SK-N-SH (cell line): ENCODE measurements around the gene GPX5. TPM values are rescaled to one million over a fixed set of nuclear protein-coding genes. Genes with fewer than 3 reads are reported as not detected.

ENCODE experiments used
- CTCF ChIA-PET: fragments of 300-600, 350-600 bp; formaldehyde crosslinking; extraction: SDS; loops from one replicate; lab custom pipeline; 2021; lab: Yijun Ruan, JAX
- POLR2A ChIA-PET: fragments of 350-600 bp; sonication (Branson Sonifier 250); formaldehyde crosslinking; extraction: SDS; loops from one replicate; lab custom pipeline; 2020; ENCODE audit warnings: antibody characterized with exemption, inconsistent platforms; lab: Yijun Ruan, JAX
- DNase-seq: peaks from one replicate; pipeline ENCODE4 v3.0.0; 2012
- H2AFZ ChIP-seq: fragments of 200-600 bp; sonication (generic); 2 replicates; pipeline ENCODE4 v1.8.1; 2016; ENCODE audit warnings: antibody characterized with exemption, mild to moderate bottlenecking, low read depth
- H3F3A ChIP-seq: fragments of 200-600 bp; sonication (generic); replicated peaks from 2 replicates; pipeline ENCODE3; 2016; ENCODE audit warnings: antibody characterized with exemption, mild to moderate bottlenecking; ENCODE audit not compliant: insufficient read depth
- H3K27ac ChIP-seq, 2 experiments: fragments of 200-500 bp in 1 of 2; fragments of 200-600 bp in 1 of 2; sonication (Bioruptor generic) in 1 of 2; sonication (generic), shearing (Covaris generic) in 1 of 2; 2 replicates each; pipeline versions ENCODE4 v1.5.1 to v1.6.1; 2014 to 2016; ENCODE audit warnings: low read depth in 2 of 2, inconsistent platforms in 1 of 2, low read length in 1 of 2, mild to moderate bottlenecking in 1 of 2, mixed read lengths in 1 of 2
- H3K27me3 ChIP-seq: fragments of 200-600 bp; sonication (generic), shearing (Covaris generic); 2 replicates; pipeline ENCODE4 v1.6.1; 2016; ENCODE audit warnings: mixed run types; ENCODE audit not compliant: insufficient read depth
- H3K36me3 ChIP-seq, 2 experiments: fragments of 200-500 bp in 1 of 2; fragments of 200-600 bp in 1 of 2; sonication (Bioruptor generic) in 1 of 2; sonication (generic) in 1 of 2; replicated peaks in 1 of 2; 2 replicates each; pipeline versions ENCODE3 to v1.5.1; 2014 to 2016; ENCODE audit warnings: low read length in 1 of 2, mild to moderate bottlenecking in 1 of 2; ENCODE audit not compliant: insufficient read depth in 2 of 2, control insufficient read depth in 1 of 2
- H3K4me1 ChIP-seq, 2 experiments: fragments of 200-500 bp in 1 of 2; fragments of 200-600 bp in 1 of 2; sonication (Bioruptor generic) in 1 of 2; sonication (generic), shearing (Covaris generic) in 1 of 2; 2 replicates each; pipeline versions ENCODE4 v1.5.1 to v1.6.1; 2014 to 2016; ENCODE audit warnings: low read depth in 1 of 2, low read length in 1 of 2, mixed run types in 1 of 2; ENCODE audit not compliant: insufficient read depth in 2 of 2, control insufficient read depth in 1 of 2
- H3K4me2 ChIP-seq: fragments of 200-600 bp; sonication (generic), shearing (Covaris generic); 2 replicates; pipeline ENCODE4 v1.6.1; 2017; ENCODE audit warnings: mixed run types
- H3K4me3 ChIP-seq, 2 experiments: fragments of 200-500 bp in 1 of 2; fragments of 200-600 bp in 1 of 2; sonication (Bioruptor generic) in 1 of 2; sonication (generic), shearing (Covaris generic) in 1 of 2; 2 replicates each; pipeline versions ENCODE4 v1.5.1 to v1.8.1; 2014 to 2016; ENCODE audit warnings: low read depth in 2 of 2, inconsistent platforms in 1 of 2, low read length in 1 of 2, mild to moderate bottlenecking in 1 of 2, mixed read lengths in 1 of 2, moderate library complexity in 1 of 2
- H3K79me2 ChIP-seq: fragments of 200-600 bp; sonication (generic); 2 replicates; pipeline ENCODE4 v1.8.1; 2017; ENCODE audit warnings: mild to moderate bottlenecking; ENCODE audit not compliant: insufficient read depth
- H3K9ac ChIP-seq: fragments of 200-600 bp; sonication (generic); 2 replicates; pipeline ENCODE4 v1.6.1; 2017; ENCODE audit warnings: mixed run types
- H3K9me2 ChIP-seq: fragments of 200-600 bp; sonication (generic); 2 replicates; pipeline ENCODE4 v1.6.1; 2017; ENCODE audit warnings: mixed run types
- H3K9me3 ChIP-seq: fragments of 200-600 bp; sonication (generic); 2 replicates; pipeline ENCODE4 v1.6.1; 2017; ENCODE audit warnings: mixed run types, mild to moderate bottlenecking, moderate library complexity
- H4K20me1 ChIP-seq: fragments of 200-600 bp; sonication (generic); 2 replicates; pipeline ENCODE4 v1.6.1; 2017; ENCODE audit warnings: mild to moderate bottlenecking, mixed run types; ENCODE audit not compliant: insufficient read depth
- CHD2 ChIP-seq: fragments of 150-350 bp; IDR thresholded peaks from 2 replicates; pipeline ENCODE4 v1.6.1; 2018; ENCODE audit warnings: low read length; ENCODE audit not compliant: partially characterized antibody
- EP300 ChIP-seq, 2 experiments: IDR thresholded peaks; 2 replicates each; pipeline versions ENCODE4 v1.4.0 to v1.6.1; 2012; ENCODE audit warnings: borderline replicate concordance in 1 of 2, low read depth in 1 of 2, low read length in 1 of 2
- FOSL2 ChIP-seq: IDR thresholded peaks from 2 replicates; pipeline ENCODE4 v1.4.0; 2012; ENCODE audit warnings: low read depth, mild to moderate bottlenecking, moderate library complexity, borderline replicate concordance
- GATA2 ChIP-seq: sonication (generic); formaldehyde crosslinking; IDR thresholded peaks from 2 replicates; pipeline ENCODE4 v1.5.0; 2020; ENCODE audit warnings: mild to moderate bottlenecking, missing genetic modification reagents
- NFIC ChIP-seq: IDR thresholded peaks from 2 replicates; pipeline ENCODE4 v1.4.0; 2012; ENCODE audit warnings: borderline replicate concordance
- POLR2AphosphoS5 ChIP-seq: IDR thresholded peaks from 2 replicates; pipeline ENCODE4 v1.6.1; 2012; ENCODE audit warnings: low read depth, low read length
- RXRA ChIP-seq: IDR thresholded peaks from 2 replicates; pipeline ENCODE4 v1.4.0; 2012; ENCODE audit warnings: low read depth, mild to moderate bottlenecking, borderline replicate concordance
- TAF1 ChIP-seq: IDR thresholded peaks from 2 replicates; pipeline ENCODE4 v1.6.1; 2012; ENCODE audit warnings: low read depth, mild to moderate bottlenecking, low read length, moderate library complexity, borderline replicate concordance
- TCF12 ChIP-seq: IDR thresholded peaks from 2 replicates; pipeline ENCODE4 v1.4.0; 2012
- WGBS: methylation state at CpG from one replicate; pipeline ENCODE4 v1.1.6; 2017; ENCODE audit warnings: low lambda C conversion rate; 5-methylcytosine and 5-hydroxymethylcytosine counted together
- polyA plus RNA-seq, 3 experiments: library from polyadenylated mRNA; depleted of rRNA; stranded (reverse); fragments of >200 nt; gene quantifications; 2 replicates each; pipeline ENCODE4 v1.2.3, GENCODE V29; 2012
- TF ChIP-seq, protein P1 (sequence below): IDR thresholded peaks from 2 replicates; pipeline ENCODE4 v1.4.0; 2012; ENCODE audit warnings: low read depth, borderline replicate concordance
- TF ChIP-seq, protein P2 (sequence below): fragments of 200-600 bp; sonication (generic); IDR thresholded peaks from 2 replicates; pipeline ENCODE4 v1.6.1; 2017; ENCODE audit warnings: antibody characterized with exemption, mild to moderate bottlenecking, moderate library complexity

Gene GPX5
- polyA plus RNA-seq, 1 of the 3 experiments (the other 2 are of a cell fraction), result not detected

DNA sequence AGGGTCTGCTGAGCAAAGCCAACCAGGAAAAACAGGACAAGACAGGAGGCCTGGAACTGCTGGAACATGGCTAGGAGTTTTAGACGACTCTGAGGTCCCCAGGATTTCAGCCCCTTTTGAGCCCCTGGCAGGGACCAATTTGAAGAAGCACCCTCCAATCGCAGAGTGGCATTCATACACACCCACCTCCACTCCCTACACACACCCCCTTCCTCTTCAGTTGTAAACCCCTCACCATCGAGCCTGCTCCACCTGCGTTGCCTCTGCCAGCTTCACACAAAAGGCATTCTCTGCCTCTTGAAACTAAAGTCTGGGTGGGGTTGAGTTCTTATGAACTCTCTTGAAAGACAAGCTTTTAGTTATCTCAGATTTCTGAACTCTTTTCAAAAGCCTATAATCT lies 10.0 kb upstream of the GPX5 start, which contains the start of gene GPX6 (continued):
- TF ChIP-seq NFIC (no peak), TAF1 (no peak), RXRA (no peak), CHD2 (no peak)

DNA sequence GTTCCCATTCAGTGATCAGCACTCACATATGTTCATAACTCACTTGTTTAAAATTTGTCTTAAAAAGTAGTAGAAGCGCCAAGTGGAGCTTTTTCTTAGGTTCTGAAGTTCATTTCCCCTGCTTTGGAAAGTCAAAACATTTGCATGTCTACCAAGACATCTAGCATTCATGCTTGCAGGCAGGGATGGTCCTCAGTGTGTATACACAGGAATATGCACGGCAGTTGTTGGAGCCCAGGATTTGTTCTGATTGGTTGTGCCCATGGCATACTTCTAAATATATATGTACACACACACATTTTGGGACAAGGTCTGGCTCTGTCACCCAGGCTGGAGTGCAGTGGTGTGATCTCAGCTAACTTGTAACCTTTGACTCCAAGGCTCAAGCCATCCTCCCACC lies 7.7 kb upstream of the GPX5 start:
- WGBS, result 10% methylated on average over 2 of the region's 2 CpGs
- CTCF ChIA-PET, result interaction anchor here (1.5 kb wide), 1 partner anchor 24 kb away, joined by 4 read pairs; no protein-coding TSS in a partner anchor
- TF ChIP-seq EP300 (IDR thresholded peaks at IDR 0.05; ENCODE audit: borderline replicate concordance in 1 of 2, low read depth in 1 of 2, low read length in 1 of 2), result no peak

DNA sequence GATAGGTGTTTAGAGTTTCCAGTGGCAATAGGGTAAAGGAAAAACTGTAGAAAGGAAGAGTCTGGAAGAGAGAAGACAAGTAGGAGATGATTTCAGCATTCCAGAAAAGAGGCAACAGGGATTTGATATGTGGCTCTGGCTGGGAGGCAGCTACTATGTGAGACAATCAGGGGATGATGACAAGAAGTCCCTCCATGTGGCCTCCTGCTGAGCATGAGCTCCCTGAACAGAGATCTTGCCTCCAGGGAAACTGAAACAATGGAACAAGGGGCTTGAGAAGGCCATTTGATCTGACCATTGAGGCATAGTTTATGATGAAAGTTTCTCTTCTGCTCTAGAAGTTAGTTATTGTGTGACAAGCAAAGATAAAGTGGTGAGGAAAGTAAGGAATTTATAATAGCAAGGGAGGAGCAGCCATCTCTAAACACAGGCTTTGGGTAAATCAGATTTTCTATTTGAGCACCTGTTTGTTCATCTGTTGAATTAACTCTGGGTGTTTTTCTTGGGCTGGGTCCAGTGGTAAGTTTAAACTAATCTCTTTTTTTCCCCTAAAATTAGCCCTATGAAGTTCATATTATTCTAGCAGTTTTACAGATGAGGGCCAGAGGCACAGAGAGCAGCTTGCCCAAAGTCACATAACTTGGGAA lies 3.0 kb upstream of the GPX5 start:
- Histone ChIP-seq H3K4me3 (no peak overlapping the region), H3K9me3 (no peaks in the 10 kb centered on the region), H3K9me2 (no peaks in the 10 kb centered on the region), H3K79me2 (no peaks in the 10 kb centered on the region), H3K36me3 (no peaks in the 10 kb centered on the region), H2AFZ (no peak overlapping the region), H3K4me2 (no peak overlapping the region), H4K20me1 (no peaks in the 10 kb centered on the region), H3F3A (no peaks in the 10 kb centered on the region), H3K4me1 (no peaks in the 10 kb centered on the region), H3K27me3 (peaks cover 22% of the 10 kb centered on the region; the same call in 1 of the 2 replicates), H3K27ac (no peak overlapping the region), H3K9ac (no peak overlapping the region)
- TF ChIP-seq POLR2AphosphoS5 (no peak), TAF1 (no peak), GATA2 (CRISPR knock-in tag) (no peak), FOSL2 (no peak), TCF12 (no peak)
- POLR2A ChIA-PET, result no interaction called here
- DNase-seq, result no peak
- CTCF ChIA-PET, result interaction anchor here (1.0 to 1.6 kb wide), 3 partner anchors 17 to 62 kb away, joined by 3 to 5 read pairs (median 4); no protein-coding TSS in a partner anchor

More for the DNA sequence above, 7.7 kb upstream of the GPX5 start:
- H3K79me2 ChIP-seq, result no peaks in the 10 kb centered on the region
- H3K27me3 ChIP-seq, result peaks cover 12% of the 10 kb centered on the region; the same call in 1 of the 2 replicates
- H3K27ac ChIP-seq, result no peak overlapping the region
- POLR2A ChIA-PET, result no interaction called here
- DNase-seq, result no peak
- no peaks in the 10 kb centered on the region for H3F3A ChIP-seq
- H3K4me3 ChIP-seq, result no peak overlapping the region
- H3K9me2 ChIP-seq, result no peaks in the 10 kb centered on the region
- no peaks in the 10 kb centered on the region for H3K36me3 ChIP-seq
- no peak overlapping the region for H2AFZ ChIP-seq
- H3K4me1 ChIP-seq, result no peaks in the 10 kb centered on the region
- H3K9me3 ChIP-seq, result no peaks in the 10 kb centered on the region
- no peaks in the 10 kb centered on the region for H4K20me1 ChIP-seq
- no peak overlapping the region for H3K4me2 ChIP-seq
- no peak overlapping the region for H3K9ac ChIP-seq

DNA sequence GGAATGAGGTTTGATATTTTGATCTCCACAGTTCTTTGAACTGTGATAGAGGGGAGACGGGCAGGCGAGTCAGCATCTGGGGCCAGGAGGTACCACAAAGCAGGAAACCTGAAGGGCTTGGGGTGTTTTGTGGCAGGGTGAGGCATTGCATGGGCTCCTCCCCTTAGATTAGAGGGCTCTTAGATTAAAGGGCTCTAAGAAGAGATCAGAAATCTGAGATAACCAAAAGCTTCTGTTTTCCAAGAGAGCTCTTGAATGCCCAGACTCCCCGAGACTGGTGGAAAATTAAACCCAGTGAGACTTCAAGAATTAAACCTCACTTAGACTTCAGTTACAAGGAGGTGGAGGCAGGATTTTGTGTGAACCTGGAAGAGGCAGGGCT lies 2.4 kb upstream of the GPX5 start:
- no peak for TF ChIP-seq FOSL2
- TF ChIP-seq CHD2, result no peak
- no peak for TF ChIP-seq TCF12
- TF ChIP-seq, protein P1, sequence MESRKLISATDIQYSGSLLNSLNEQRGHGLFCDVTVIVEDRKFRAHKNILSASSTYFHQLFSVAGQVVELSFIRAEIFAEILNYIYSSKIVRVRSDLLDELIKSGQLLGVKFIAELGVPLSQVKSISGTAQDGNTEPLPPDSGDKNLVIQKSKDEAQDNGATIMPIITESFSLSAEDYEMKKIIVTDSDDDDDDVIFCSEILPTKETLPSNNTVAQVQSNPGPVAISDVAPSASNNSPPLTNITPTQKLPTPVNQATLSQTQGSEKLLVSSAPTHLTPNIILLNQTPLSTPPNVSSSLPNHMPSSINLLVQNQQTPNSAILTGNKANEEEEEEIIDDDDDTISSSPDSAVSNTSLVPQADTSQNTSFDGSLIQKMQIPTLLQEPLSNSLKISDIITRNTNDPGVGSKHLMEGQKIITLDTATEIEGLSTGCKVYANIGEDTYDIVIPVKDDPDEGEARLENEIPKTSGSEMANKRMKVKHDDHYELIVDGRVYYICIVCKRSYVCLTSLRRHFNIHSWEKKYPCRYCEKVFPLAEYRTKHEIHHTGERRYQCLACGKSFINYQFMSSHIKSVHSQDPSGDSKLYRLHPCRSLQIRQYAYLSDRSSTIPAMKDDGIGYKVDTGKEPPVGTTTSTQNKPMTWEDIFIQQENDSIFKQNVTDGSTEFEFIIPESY, result no peak
- TF ChIP-seq, protein P2, sequence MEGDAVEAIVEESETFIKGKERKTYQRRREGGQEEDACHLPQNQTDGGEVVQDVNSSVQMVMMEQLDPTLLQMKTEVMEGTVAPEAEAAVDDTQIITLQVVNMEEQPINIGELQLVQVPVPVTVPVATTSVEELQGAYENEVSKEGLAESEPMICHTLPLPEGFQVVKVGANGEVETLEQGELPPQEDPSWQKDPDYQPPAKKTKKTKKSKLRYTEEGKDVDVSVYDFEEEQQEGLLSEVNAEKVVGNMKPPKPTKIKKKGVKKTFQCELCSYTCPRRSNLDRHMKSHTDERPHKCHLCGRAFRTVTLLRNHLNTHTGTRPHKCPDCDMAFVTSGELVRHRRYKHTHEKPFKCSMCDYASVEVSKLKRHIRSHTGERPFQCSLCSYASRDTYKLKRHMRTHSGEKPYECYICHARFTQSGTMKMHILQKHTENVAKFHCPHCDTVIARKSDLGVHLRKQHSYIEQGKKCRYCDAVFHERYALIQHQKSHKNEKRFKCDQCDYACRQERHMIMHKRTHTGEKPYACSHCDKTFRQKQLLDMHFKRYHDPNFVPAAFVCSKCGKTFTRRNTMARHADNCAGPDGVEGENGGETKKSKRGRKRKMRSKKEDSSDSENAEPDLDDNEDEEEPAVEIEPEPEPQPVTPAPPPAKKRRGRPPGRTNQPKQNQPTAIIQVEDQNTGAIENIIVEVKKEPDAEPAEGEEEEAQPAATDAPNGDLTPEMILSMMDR, result no peak
- TF ChIP-seq, all 33 proteins: peak for 0
- H3K4me1 ChIP-seq, result no peaks in the 10 kb centered on the region
- no peaks in the 10 kb centered on the region for H3K79me2 ChIP-seq
- no peak overlapping the region for H2AFZ ChIP-seq
- no peak overlapping the region for H3K4me3 ChIP-seq
- no peak overlapping the region for H3K27ac ChIP-seq
- ChIA-PET POLR2A (no interaction called here), CTCF (interaction anchor here (1.6 kb wide), 1 partner anchor 18 kb away, joined by 4 read pairs; no protein-coding TSS in a partner anchor)
- 14% methylated on average over 3 of the region's 3 CpGs for WGBS
- no peaks in the 10 kb centered on the region for H4K20me1 ChIP-seq
- no peaks in the 10 kb centered on the region for H3K9me3 ChIP-seq
- DNase-seq, result no peak
- no peaks in the 10 kb centered on the region for H3F3A ChIP-seq
- no peaks in the 10 kb centered on the region for H3K36me3 ChIP-seq
- H3K4me2 ChIP-seq, result no peak overlapping the region
- H3K27me3 ChIP-seq, result peaks cover 22% of the 10 kb centered on the region; the same call in 1 of the 2 replicates
- no peak overlapping the region for H3K9ac ChIP-seq
- no peaks in the 10 kb centered on the region for H3K9me2 ChIP-seq
